SU-DHL-6 (cell line): Measurements from ENCODE around the gene KRTAP10-4.

Experiments used
- H2AFZ ChIP-seq: fragments of 200-600 bp; sonication (generic); 2 replicates; pipeline ENCODE4 v1.6.1; 2014; ENCODE audit warnings: low read depth, mild to moderate bottlenecking, moderate library complexity, mixed read lengths, antibody characterized with exemption, low read length; ENCODE audit not compliant: severe bottlenecking
- H3F3A ChIP-seq: fragments of 200-600 bp; shearing (Covaris generic); 2 replicates; pipeline ENCODE4 v1.6.0; 2016; ENCODE audit warnings: antibody characterized with exemption, mild to moderate bottlenecking; ENCODE audit not compliant: insufficient read depth
- H3K27ac ChIP-seq: fragments of 200-600 bp; sonication (generic); 2 replicates; pipeline ENCODE4 v1.5.1; 2016; ENCODE audit warnings: low read depth, mild to moderate bottlenecking, low read length, moderate library complexity, mixed read lengths
- H3K27me3 ChIP-seq: fragments of 200-600 bp; sonication (generic), shearing (Covaris generic); 2 replicates; pipeline ENCODE4 v1.6.0; 2014; ENCODE audit warnings: mild to moderate bottlenecking, low read length
- H3K36me3 ChIP-seq: fragments of 200-600 bp; sonication (generic); 2 replicates; pipeline ENCODE4 v1.6.1; 2014; ENCODE audit warnings: mild to moderate bottlenecking, low read length, mixed read lengths
- H3K4me2 ChIP-seq: fragments of 300-600, 200-600 bp; shearing (Covaris generic), sonication (generic); 2 replicates; pipeline ENCODE4 v1.6.0; 2014; ENCODE audit warnings: low read length, low read depth, mild to moderate bottlenecking; ENCODE audit not compliant: poor library complexity, severe bottlenecking
- H3K4me3 ChIP-seq: fragments of 200-600 bp; sonication (generic); 2 replicates; pipeline ENCODE4 v1.5.1; 2014; ENCODE audit warnings: antibody characterized with exemption, low read length, mild to moderate bottlenecking, mixed read lengths; ENCODE audit not compliant: insufficient read depth, poor library complexity, severe bottlenecking
- H3K79me2 ChIP-seq: fragments of 200-600 bp; sonication (generic); 2 replicates; pipeline ENCODE4 v1.6.1; 2014; ENCODE audit warnings: mild to moderate bottlenecking, low read length, moderate library complexity; ENCODE audit not compliant: insufficient read depth
- H3K9ac ChIP-seq: fragments of 200-600 bp; sonication (generic); 2 replicates; pipeline ENCODE4 v1.7.0; 2014; ENCODE audit warnings: mild to moderate bottlenecking, low read length
- H3K9me2 ChIP-seq: fragments of 200-600 bp; sonication (generic); replicated peaks from 2 replicates; pipeline ENCODE4 v1.6.1; 2014; ENCODE audit warnings: low read length; ENCODE audit not compliant: insufficient read depth
- H3K9me3 ChIP-seq: fragments of 200-600 bp; sonication (generic); 2 replicates; pipeline ENCODE4 v1.6.1; 2014; ENCODE audit warnings: low read length, mixed read lengths; ENCODE audit not compliant: insufficient read depth
- H4K20me1 ChIP-seq: fragments of 200-600 bp; sonication (generic); 2 replicates; pipeline ENCODE4 v1.6.1; 2014; ENCODE audit warnings: low read depth, mild to moderate bottlenecking, antibody characterized with exemption, low read length, moderate library complexity, mixed read lengths
- EZH2phosphoT487 ChIP-seq: fragments of 200-600 bp; sonication (generic), shearing (Covaris generic); conservative IDR thresholded peaks from 2 replicates; pipeline ENCODE4 v1.6.1; 2018; ENCODE audit warnings: mild to moderate bottlenecking, antibody characterized with exemption, low read length, moderate library complexity, mixed read lengths
- TF ChIP-seq, protein P1 (sequence below): fragments of 200-600 bp; sonication (generic); IDR thresholded peaks from one replicate; pipeline ENCODE4 v1.5.1; 2017; ENCODE audit warnings: antibody characterized with exemption, mild to moderate bottlenecking, low read length, moderate library complexity; ENCODE audit not compliant: insufficient read depth, poor library complexity, severe bottlenecking

KRTAP10-4 gene

DNA sequence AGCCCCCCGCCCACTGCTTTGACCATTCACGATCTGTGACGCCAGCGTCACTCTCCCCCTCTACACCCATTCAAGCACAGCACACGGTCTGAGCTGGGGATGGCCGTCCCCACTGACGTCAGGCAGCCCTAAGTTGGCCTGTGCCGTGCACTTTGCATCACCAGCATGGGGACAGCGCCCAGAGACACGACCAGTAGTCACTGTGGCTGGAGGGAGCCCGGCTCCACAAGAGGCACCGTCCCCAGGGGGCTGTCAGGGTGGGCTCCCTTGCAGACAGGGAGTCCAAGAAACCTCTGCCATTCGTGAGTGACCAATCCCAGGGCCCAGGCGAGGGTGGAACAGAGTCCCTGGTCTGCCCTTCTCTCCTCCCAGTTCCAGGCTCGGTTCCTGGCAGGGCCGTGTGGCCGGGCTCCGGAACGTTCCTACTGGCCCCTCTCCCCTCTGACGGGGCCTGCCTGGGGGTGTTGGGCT lies 40.7 kb downstream of the KRTAP10-4 start:
- H3F3A ChIP-seq = no peaks in the 10 kb centered on the region
- TF ChIP-seq, protein P1, sequence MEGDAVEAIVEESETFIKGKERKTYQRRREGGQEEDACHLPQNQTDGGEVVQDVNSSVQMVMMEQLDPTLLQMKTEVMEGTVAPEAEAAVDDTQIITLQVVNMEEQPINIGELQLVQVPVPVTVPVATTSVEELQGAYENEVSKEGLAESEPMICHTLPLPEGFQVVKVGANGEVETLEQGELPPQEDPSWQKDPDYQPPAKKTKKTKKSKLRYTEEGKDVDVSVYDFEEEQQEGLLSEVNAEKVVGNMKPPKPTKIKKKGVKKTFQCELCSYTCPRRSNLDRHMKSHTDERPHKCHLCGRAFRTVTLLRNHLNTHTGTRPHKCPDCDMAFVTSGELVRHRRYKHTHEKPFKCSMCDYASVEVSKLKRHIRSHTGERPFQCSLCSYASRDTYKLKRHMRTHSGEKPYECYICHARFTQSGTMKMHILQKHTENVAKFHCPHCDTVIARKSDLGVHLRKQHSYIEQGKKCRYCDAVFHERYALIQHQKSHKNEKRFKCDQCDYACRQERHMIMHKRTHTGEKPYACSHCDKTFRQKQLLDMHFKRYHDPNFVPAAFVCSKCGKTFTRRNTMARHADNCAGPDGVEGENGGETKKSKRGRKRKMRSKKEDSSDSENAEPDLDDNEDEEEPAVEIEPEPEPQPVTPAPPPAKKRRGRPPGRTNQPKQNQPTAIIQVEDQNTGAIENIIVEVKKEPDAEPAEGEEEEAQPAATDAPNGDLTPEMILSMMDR = no peak
- TF ChIP-seq EZH2phosphoT487 = no peak
- H3K4me2 ChIP-seq = no peak overlapping the region
- no peak overlapping the region for H3K4me3 ChIP-seq
- H3K27ac ChIP-seq = no peak overlapping the region
- H3K9ac ChIP-seq = no peak overlapping the region
- no peaks in the 10 kb centered on the region for H3K9me3 ChIP-seq
- no peak overlapping the region for H2AFZ ChIP-seq
- no peaks in the 10 kb centered on the region for H4K20me1 ChIP-seq
- no peaks in the 10 kb centered on the region for H3K27me3 ChIP-seq
- no peaks in the 10 kb centered on the region for H3K9me2 ChIP-seq
- H3K36me3 ChIP-seq = no peaks in the 10 kb centered on the region
- H3K79me2 ChIP-seq = no peaks in the 10 kb centered on the region

DNA sequence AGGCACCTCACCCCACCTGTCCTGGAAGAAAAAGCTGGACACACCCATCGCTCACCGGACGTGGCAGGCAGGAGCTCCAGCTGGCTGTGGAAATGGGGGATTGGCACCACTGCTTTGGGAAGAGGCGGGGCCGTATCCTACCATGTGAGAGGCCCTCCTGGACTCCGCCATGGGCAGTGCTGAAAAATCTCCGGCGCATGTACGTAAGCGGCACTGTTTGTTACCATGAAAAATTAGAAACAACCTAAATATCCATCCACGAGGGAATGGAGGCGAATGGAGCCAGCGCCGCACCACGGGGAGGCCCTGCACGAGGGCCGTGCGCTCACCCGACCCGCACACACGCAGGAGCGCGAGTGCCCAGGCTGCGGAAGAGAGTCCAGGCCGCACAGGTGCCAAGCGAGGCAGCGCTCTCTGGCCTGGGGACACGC lies 41.4 kb downstream of the KRTAP10-4 start:
- H3K27me3 ChIP-seq = no peaks in the 10 kb centered on the region
- H4K20me1 ChIP-seq = no peaks in the 10 kb centered on the region
- H3K79me2 ChIP-seq = no peaks in the 10 kb centered on the region
- H3K27ac ChIP-seq = no peak overlapping the region
- no peak overlapping the region for H2AFZ ChIP-seq
- no peaks in the 10 kb centered on the region for H3K9me2 ChIP-seq
- H3K4me2 ChIP-seq = no peak overlapping the region
- H3K9me3 ChIP-seq = no peaks in the 10 kb centered on the region; the same call in 1 of the 2 replicates
- no peaks in the 10 kb centered on the region for H3K36me3 ChIP-seq
- H3K9ac ChIP-seq = no peak overlapping the region
- no peak overlapping the region for H3K4me3 ChIP-seq
- H3F3A ChIP-seq = no peaks in the 10 kb centered on the region
- TF ChIP-seq, protein P1 = no peak
- no peak for TF ChIP-seq EZH2phosphoT487

DNA sequence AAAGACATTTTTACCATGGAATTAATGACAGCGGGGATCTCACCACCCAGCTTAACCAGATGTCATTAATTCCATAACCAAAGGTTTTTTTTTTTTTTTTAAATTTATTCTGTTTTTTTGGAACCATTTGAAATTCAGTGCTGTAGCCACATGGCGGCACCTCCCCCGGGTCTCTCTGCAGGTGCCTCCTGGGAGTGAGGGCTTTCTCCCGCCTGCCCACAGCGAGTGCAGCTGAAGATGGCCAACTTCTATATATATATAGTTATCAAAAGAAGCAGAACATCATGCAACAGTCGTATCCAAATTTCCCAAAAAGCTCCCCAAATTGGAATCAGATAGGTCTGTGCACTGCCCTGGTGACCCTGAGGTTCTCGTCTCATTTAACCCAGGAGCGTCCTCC lies 41.9 kb downstream of the KRTAP10-4 start:
- TF ChIP-seq, protein P1 = no peak
- TF ChIP-seq EZH2phosphoT487 = no peak
- Histone ChIP-seq H3K9me2 (no peaks in the 10 kb centered on the region), H3K4me2 (no peak overlapping the region), H3F3A (no peaks in the 10 kb centered on the region), H4K20me1 (no peaks in the 10 kb centered on the region), H2AFZ (no peak overlapping the region), H3K9me3 (no peaks in the 10 kb centered on the region; the same call in 1 of the 2 replicates), H3K27ac (no peak overlapping the region), H3K4me3 (no peak overlapping the region), H3K9ac (no peak overlapping the region), H3K27me3 (no peaks in the 10 kb centered on the region), H3K36me3 (no peaks in the 10 kb centered on the region), H3K79me2 (no peaks in the 10 kb centered on the region)
